Adrenal gland (tissue), 12 donors: ENCODE results near the gene LY6G6C. TPM values are rescaled to one million over a fixed set of nuclear protein-coding genes. Genes with fewer than 3 reads are reported as not detected.

ENCODE experiments used
- DNase-seq, 7 donors: peaks; one replicate each; pipeline ENCODE4 v3.0.0-alpha.2; 2019 to 2020
- H3K27ac ChIP-seq, 5 donors: fragments of 200-600 bp; sonication (generic) in 4 of 5; 1 replicate in 3 of 5; 2 replicates in 2 of 5; pipeline versions ENCODE4 v1.5.1 to v1.8.0; 2016 to 2020; ENCODE audit warnings: mild to moderate bottlenecking in 1 of 5
- H3K27me3 ChIP-seq: fragments of 200-600 bp; 2 replicates; pipeline ENCODE4 v1.8.0; 2021
- H3K36me3 ChIP-seq, 2 donors: fragments of 200-600 bp; replicated peaks in 1 of 2; 1 replicate in 1 of 2; 2 replicates in 1 of 2; pipeline versions ENCODE4 v1.5.1 to v1.8.0; 2018 to 2022
- H3K4me1 ChIP-seq, 2 donors: fragments of 200-600 bp; replicated peaks in 1 of 2; 1 replicate in 1 of 2; 2 replicates in 1 of 2; pipeline versions ENCODE4 v1.5.1 to v1.8.0; 2018 to 2021
- H3K4me3 ChIP-seq, 4 donors: fragments of 200-600 bp; sonication (generic) in 3 of 4; one replicate each; pipeline ENCODE4 v1.5.1; 2016 to 2018
- H3K9me3 ChIP-seq, 3 donors: fragments of 200-600 bp; sonication (generic) in 1 of 3; replicated peaks in 1 of 3; 1 replicate in 2 of 3; 2 replicates in 1 of 3; pipeline versions ENCODE4 v1.5.1 to v1.8.0; 2016 to 2021
- CTCF ChIP-seq, 6 experiments: fragments of 450-650 bp in 4 of 6; fragments of 200-600 bp in 2 of 6; sonication (generic) in 1 of 6; IDR thresholded peaks; 1 replicate in 5 of 6; 2 replicates in 1 of 6; pipeline versions ENCODE4 v1.5.1 to v1.8.0; 2016 to 2021; ENCODE audit warnings: antibody characterized with exemption in 6 of 6, mild to moderate bottlenecking in 2 of 6, moderate library complexity in 1 of 6
- POLR2A ChIP-seq, 2 donors: fragments of 450-650 bp; IDR thresholded peaks; one replicate each; pipeline ENCODE4 v1.6.1; 2017; ENCODE audit warnings: antibody characterized with exemption in 2 of 2, mild to moderate bottlenecking in 2 of 2, moderate library complexity in 1 of 2
- WGBS, 4 donors: extraction: QIAGEN DNeasy Blood & Tissue Kit in 2 of 4; methylation state at CpG; one replicate each; pipeline versions ENCODE4 v1.1.5 to v1.1.7; 2013 to 2017; 5-methylcytosine and 5-hydroxymethylcytosine counted together
- intact Hi-C, 2 donors: fragments of 100-400 bp; cut with DNase I; formaldehyde crosslinking; loops; one replicate each; pipeline versions ENCODE4 v1.14.1 to v1.15.0; 2022 to 2023
- polyA plus RNA-seq, 3 donors: library from polyadenylated mRNA; stranded (reverse); fragments of 200-250 nt in 2 of 3; fragments of 350-450 nt in 1 of 3; fragmentation: Illumina TruSeq in 1 of 3; extraction: RNeasy Lipid Tissue Mini Kit (QIAGEN cat#74804) in 1 of 3; gene quantifications; one replicate each; pipeline ENCODE4 v1.2.3, GENCODE V29; 2013 to 2014
- total RNA-seq, 9 donors: library from RNA; depleted of rRNA in 4 of 9; stranded (reverse); fragments of >200 nt in 4 of 9; fragments of 120-200 nt in 1 of 9; fragmentation: NEBNext Ultra II Directional in 1 of 9; extraction: Animal tissue kit (Norgen Biotek cat#: 25700) in 1 of 9; gene quantifications; one replicate each; pipeline versions ENCODE4 v1.1.0 to v1.2.4, GENCODE V29; 2013 to 2023
- donor health status: healthy with polysubstance abuse.
- donor health status: Bipolar disorder and iron deficiency.
- donor health status: DM: yes; HTN: yes; CAD: no.
- donor health status: DM: no; HTN: no; CAD: no.
- donor health status: DM: no; HTN: no; CAD: no.
- donor health status: DM: yes; HTN: yes; CAD: no.

Gene LY6G6C
- total and polyA plus RNA-seq, 12 donors: not detected

- Histone ChIP-seq H3K9me3 (no peaks in the 10 kb centered on the region), H3K4me3 (no peak overlapping the region), H3K4me1 (peaks cover 18 to 55% of the 10 kb centered on the region in 2 donors), H3K27me3 (no peaks in the 10 kb centered on the region), H3K27ac (peak overlapping the region in 3 of 5 donors; percentile 52 to 98 (median 88)), H3K36me3 (peaks cover 0 to 8% of the 10 kb centered on the region in 2 donors)
- intact Hi-C loops: loop anchor here in 1 of 2 donors (10.0 kb wide), 1 partner anchor 1677 kb away; the partner anchor contains the start of genes CUTA and PHF1
- TF ChIP-seq CTCF (IDR thresholded peaks at IDR 0.05) (no peak), POLR2A (IDR thresholded peaks at IDR 0.05) (no peak)
- DNase-seq: peak in 4 of 7 donors; percentile 37 to 60 (median 53)
- 31 to 32% (median 31%) methylated on average over 6 of the region's 6 CpGs for WGBS, 4 donors
These were observed 16.7 kb upstream of the LY6G6C start for GRCh38 chr6:31737991-31738979.

GRCh38 chr6:31737315-31737990, 15.9 kb upstream of the LY6G6C start:
- H3K36me3 ChIP-seq: peaks cover 0 to 16% of the 10 kb centered on the region in 2 donors
- peaks cover 18 to 63% of the 10 kb centered on the region in 2 donors for H3K4me1 ChIP-seq
- TF ChIP-seq POLR2A (IDR thresholded peaks at IDR 0.05) (no peak), CTCF (IDR thresholded peaks at IDR 0.05) (no peak)
- DNase-seq: no peak
- intact Hi-C loops: loop anchor here in 1 of 2 donors (10.0 kb wide), 1 partner anchor 1677 kb away; the partner anchor contains the start of genes CUTA and PHF1
- H3K27ac ChIP-seq: peak overlapping the region in 4 of 5 donors; percentile 22 to 98 (median 70)
- peak overlapping the region in 1 of 4 donors; percentile 92 for H3K4me3 ChIP-seq
- WGBS, 4 donors: 47 to 48% (median 47%) methylated on average over 7 of the region's 7 CpGs
- no peaks in the 10 kb centered on the region for H3K9me3 ChIP-seq
- H3K27me3 ChIP-seq: no peaks in the 10 kb centered on the region

- Histone ChIP-seq H3K27ac (peak overlapping the region in 4 of 5 donors; percentile 59 to 98 (median 84)), H3K4me3 (peak overlapping the region in 1 of 4 donors; percentile 92), H3K27me3 (no peaks in the 10 kb centered on the region), H3K36me3 (peaks cover 0 to 22% of the 10 kb centered on the region in 2 donors), H3K9me3 (no peaks in the 10 kb centered on the region), H3K4me1 (peaks cover 18 to 69% of the 10 kb centered on the region in 2 donors)
- intact Hi-C loops: loop anchor here in 1 of 2 donors (10.0 kb wide), 1 partner anchor 1678 kb away; the partner anchor contains the start of genes CUTA and PHF1
- no peak for DNase-seq
- 36 to 45% (median 42%) methylated on average over 9 to 10 of the region's 10 CpGs for WGBS, 4 donors
- TF ChIP-seq POLR2A (IDR thresholded peaks at IDR 0.05): no peak
- no peak for TF ChIP-seq CTCF (IDR thresholded peaks at IDR 0.05)
These were observed 15.3 kb upstream of the LY6G6C start for GRCh38 chr6:31736768-31737314.
